ENCODE results near the gene WFIKKN1. TPM values are rescaled to one million over a fixed set of nuclear protein-coding genes. Genes with fewer than 3 reads are reported as not detected.

WFIKKN1 gene
- polyA plus RNA-seq, 1 donor from 2014 or later, result not detected

GRCh38 chr16:635573-636205 lies 4.9 kb downstream of the WFIKKN1 start:
- Mint-ChIP-seq H3K27ac (peak overlapping the region in 2 of 3 donors; percentile 100), H3K9me3 (peaks cover 0 to 2% (median 0%) of the 10 kb centered on the region in 3 donors), H3K4me3 (peak overlapping the region; percentile 68 to 100 (median 98)), H3K4me1 (peaks cover 12 to 19% (median 13%) of the 10 kb centered on the region in 3 donors), H3K36me3 (no peaks in the 10 kb centered on the region), H3K27me3 (peaks cover 3% of the 10 kb centered on the region)

- peaks cover 12 to 19% (median 13%) of the 10 kb centered on the region in 3 donors for H3K4me1 Mint-ChIP-seq
- peak within 1 kb of the TSS; percentile 99 to 100 (median 100) for H3K27ac Mint-ChIP-seq
- H3K36me3 Mint-ChIP-seq, result no peaks in the 10 kb centered on the region
- peaks cover 3% of the 10 kb centered on the region for H3K27me3 Mint-ChIP-seq
- H3K4me3 Mint-ChIP-seq, result peak within 1 kb of the TSS; percentile 96 to 100 (median 100)
- peaks cover 0 to 2% (median 0%) of the 10 kb centered on the region in 3 donors for H3K9me3 Mint-ChIP-seq
These were observed 5.7 kb downstream of the WFIKKN1 start, which contains the start of gene METTL26 for GRCh38 chr16:636206-637080. TSS of gene METTL26 (minus strand) at chr16:636305. CDS start at chr16:636290, 15 bp downstream.

GRCh38 chr16:637081-638018 lies 6.6 kb downstream of the WFIKKN1 start:
- H3K4me1 Mint-ChIP-seq, result peaks cover 12 to 19% (median 13%) of the 10 kb centered on the region in 3 donors
- H3K36me3 Mint-ChIP-seq, result no peaks in the 10 kb centered on the region
- peak overlapping the region; percentile 99 to 100 (median 100) for H3K27ac Mint-ChIP-seq
- peak overlapping the region; percentile 96 to 100 (median 100) for H3K4me3 Mint-ChIP-seq
- H3K9me3 Mint-ChIP-seq, result peaks cover 0 to 2% (median 0%) of the 10 kb centered on the region in 3 donors
- peaks cover 3% of the 10 kb centered on the region for H3K27me3 Mint-ChIP-seq

GRCh38 chr16:638034-638543 lies 7.3 kb downstream of the WFIKKN1 start:
- Mint-ChIP-seq H3K4me1 (peaks cover 12 to 19% (median 13%) of the 10 kb centered on the region in 3 donors), H3K27me3 (peaks cover 3% of the 10 kb centered on the region), H3K9me3 (peaks cover 0 to 2% (median 0%) of the 10 kb centered on the region in 3 donors), H3K36me3 (no peaks in the 10 kb centered on the region), H3K4me3 (peak overlapping the region in 3 of 4 donors; percentile 52 to 100 (median 67)), H3K27ac (no peak overlapping the region)

- H3K27me3 Mint-ChIP-seq, result peaks cover 3% of the 10 kb centered on the region
- peak overlapping the region in 2 of 4 donors; percentile 63 to 90 for H3K4me3 Mint-ChIP-seq
- peaks cover 0 to 2% (median 0%) of the 10 kb centered on the region in 3 donors for H3K9me3 Mint-ChIP-seq
- peaks cover 13 to 21% (median 14%) of the 10 kb centered on the region in 3 donors for H3K4me1 Mint-ChIP-seq
- H3K36me3 Mint-ChIP-seq, result no peaks in the 10 kb centered on the region
- peak overlapping the region; percentile 46 to 86 (median 85) for H3K27ac Mint-ChIP-seq
These were observed 8.1 kb downstream of the WFIKKN1 start for GRCh38 chr16:638836-639235.

GRCh38 chr16:640614-641013 lies 9.8 kb downstream of the WFIKKN1 start:
- Mint-ChIP-seq H3K4me1 (peaks cover 13 to 22% (median 19%) of the 10 kb centered on the region in 3 donors), H3K4me3 (peak overlapping the region in 3 of 4 donors; percentile 38 to 85 (median 57)), H3K27me3 (peaks cover 3% of the 10 kb centered on the region), H3K27ac (peak overlapping the region in 1 of 3 donors; percentile 67), H3K36me3 (no peaks in the 10 kb centered on the region), H3K9me3 (peaks cover 0 to 2% (median 0%) of the 10 kb centered on the region in 3 donors)

DNA sequence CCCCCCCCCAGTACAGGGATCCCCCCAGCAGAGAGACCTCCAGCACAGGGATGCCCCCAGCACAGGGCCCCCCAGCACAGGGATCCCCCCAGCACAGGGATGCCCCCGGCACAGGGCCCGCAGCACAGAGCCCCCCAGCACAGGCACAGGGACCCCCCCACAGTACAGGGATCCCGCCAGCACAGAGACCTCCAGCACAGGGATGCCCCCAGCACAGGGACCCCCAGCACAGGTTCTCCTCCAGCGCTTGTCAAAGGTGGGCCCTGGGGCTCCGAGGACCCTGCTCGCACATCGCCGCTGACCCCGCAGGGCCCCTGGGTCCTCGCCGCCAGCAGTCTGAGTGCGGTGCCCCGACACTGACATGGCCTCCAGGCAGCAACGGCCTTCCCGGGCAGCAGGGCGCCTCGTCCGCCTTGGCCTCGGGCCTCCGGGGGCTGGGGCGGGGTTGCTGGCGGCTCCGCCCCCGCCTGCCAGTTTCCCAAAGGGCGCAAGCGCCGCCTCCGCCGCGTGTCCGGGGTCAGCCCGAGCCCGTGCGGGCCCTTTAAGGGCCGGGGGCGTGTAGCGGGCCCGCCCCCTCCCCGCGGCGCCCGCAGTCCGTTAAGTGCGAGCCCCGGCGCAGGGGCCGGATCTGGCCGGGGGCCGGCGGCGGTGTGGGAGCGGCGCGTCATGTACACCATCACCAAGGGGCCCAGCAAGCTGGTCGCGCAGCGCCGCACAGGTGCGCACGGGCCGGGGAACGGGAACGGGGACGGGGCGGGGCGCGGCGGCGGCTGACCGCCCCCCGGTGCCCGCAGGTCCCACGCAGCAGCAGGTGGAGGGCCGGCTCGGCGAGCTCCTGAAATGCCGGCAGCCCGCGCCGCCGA lies 10.8 kb downstream of the WFIKKN1 start, which contains the start of gene MCRIP2:
Gene MCRIP2 (plus strand): TSS at position 503 of the 863 bp plus-strand sequence. CDS start 164 bp downstream, at position 667.
- Mint-ChIP-seq H3K9me3 (peaks cover 0 to 2% (median 0%) of the 10 kb centered on the region in 3 donors), H3K36me3 (no peaks in the 10 kb centered on the region), H3K27ac (peak within 1 kb of the TSS; percentile 16 to 80 (median 53)), H3K4me3 (peak within 1 kb of the TSS; percentile 77 to 87 (median 82)), H3K27me3 (peaks cover 3% of the 10 kb centered on the region), H3K4me1 (peaks cover 10 to 22% (median 19%) of the 10 kb centered on the region in 3 donors)

GRCh38 chr16:642189-643049 lies 11.6 kb downstream of the WFIKKN1 start:
- H3K4me1 Mint-ChIP-seq, result peaks cover 7 to 21% (median 21%) of the 10 kb centered on the region in 3 donors
- peak overlapping the region; percentile 60 to 87 (median 78) for H3K4me3 Mint-ChIP-seq
- H3K27me3 Mint-ChIP-seq, result no peaks in the 10 kb centered on the region
- H3K27ac Mint-ChIP-seq, result peak overlapping the region; percentile 16 to 80 (median 53)
- no peaks in the 10 kb centered on the region for H3K36me3 Mint-ChIP-seq
- no peaks in the 10 kb centered on the region for H3K9me3 Mint-ChIP-seq

DNA sequence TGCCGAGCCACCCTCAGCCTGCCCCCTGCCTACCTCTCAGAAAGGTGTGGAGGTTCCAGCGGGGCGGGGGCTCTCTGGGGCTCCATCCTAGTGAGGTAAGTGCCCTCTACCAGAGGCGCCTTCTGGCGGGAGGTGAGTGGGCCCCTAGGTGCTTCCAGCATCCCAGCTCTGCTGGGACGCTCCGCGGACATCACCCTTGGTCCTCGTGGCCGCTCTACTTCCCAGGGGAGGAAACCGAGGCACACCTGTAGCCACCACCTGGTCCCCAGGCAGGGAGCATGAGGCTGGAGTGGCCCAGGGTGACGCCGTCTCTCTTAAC lies 12.2 kb downstream of the WFIKKN1 start:
- H3K36me3 Mint-ChIP-seq, result no peaks in the 10 kb centered on the region
- H3K27me3 Mint-ChIP-seq, result no peaks in the 10 kb centered on the region
- H3K9me3 Mint-ChIP-seq, result no peaks in the 10 kb centered on the region
- peaks cover 7 to 21% (median 18%) of the 10 kb centered on the region in 3 donors for H3K4me1 Mint-ChIP-seq
- H3K27ac Mint-ChIP-seq, result peak overlapping the region; percentile 16 to 80 (median 53)
- peak overlapping the region; percentile 68 to 87 (median 78) for H3K4me3 Mint-ChIP-seq

- Mint-ChIP-seq H3K9me3 (no peaks in the 10 kb centered on the region), H3K4me1 (peaks cover 0 to 13% (median 13%) of the 10 kb centered on the region in 3 donors), H3K27ac (no peak overlapping the region), H3K36me3 (no peaks in the 10 kb centered on the region), H3K27me3 (no peaks in the 10 kb centered on the region), H3K4me3 (peak overlapping the region in 2 of 4 donors; percentile 60 to 79)
These were observed 13.8 kb downstream of the WFIKKN1 start for GRCh38 chr16:644556-644955.

DNA sequence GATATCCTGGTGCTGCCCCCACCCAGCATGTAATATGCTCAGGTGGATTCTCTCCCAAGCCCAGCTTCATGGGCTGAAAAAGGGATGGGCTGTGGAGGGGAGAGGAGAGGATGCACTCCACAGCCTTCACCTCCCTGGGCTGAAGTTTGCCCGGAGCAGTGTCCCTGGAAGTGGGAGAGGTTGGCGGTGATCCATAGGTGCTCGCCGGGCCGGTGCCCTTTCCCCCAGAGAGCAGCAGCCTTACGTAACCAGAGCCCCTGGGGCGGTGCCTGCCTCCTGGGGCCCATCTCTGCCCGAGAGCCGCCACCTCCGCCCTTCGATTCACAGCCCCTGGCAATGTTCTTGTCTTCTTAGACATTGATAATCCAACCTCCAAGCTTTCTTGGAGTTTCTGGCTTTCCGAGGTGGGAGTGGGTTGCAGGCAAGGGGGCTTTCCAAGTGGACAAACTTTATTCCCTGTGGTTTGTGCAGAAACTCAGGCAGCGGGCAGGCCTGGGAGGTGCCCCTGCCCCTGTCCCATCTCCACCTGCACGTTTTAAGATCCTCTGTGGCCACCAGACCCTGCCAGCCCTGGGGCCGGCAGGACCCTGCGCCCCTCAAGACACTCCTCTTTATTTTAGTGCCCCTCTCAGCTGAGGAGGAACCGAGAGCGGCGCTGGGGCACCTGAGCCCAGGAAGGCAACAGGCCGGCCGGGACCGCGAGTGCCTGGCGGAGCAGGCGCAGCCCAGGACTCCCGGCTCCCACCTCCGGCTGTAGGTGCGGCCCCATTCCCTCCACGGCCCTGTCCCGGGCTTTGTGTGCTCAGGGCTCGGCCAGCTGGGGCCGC lies 15.3 kb downstream of the WFIKKN1 start:
- peak overlapping the region in 1 of 4 donors; percentile 50 for H3K4me3 Mint-ChIP-seq
- no peaks in the 10 kb centered on the region for H3K27me3 Mint-ChIP-seq
- no peak overlapping the region for H3K27ac Mint-ChIP-seq
- H3K9me3 Mint-ChIP-seq, result no peaks in the 10 kb centered on the region
- H3K4me1 Mint-ChIP-seq, result peaks cover 0 to 13% (median 11%) of the 10 kb centered on the region in 3 donors
- no peaks in the 10 kb centered on the region for H3K36me3 Mint-ChIP-seq
